GM12878 (cell line): Measurements from ENCODE around the gene ZNF684. TPM values are rescaled to one million over a fixed set of nuclear protein-coding genes. Genes with fewer than 3 reads are reported as not detected.

ENCODE experiments used
- ATAC-seq: fragments of 200-7000 bp; cut with Tn5 transposase; 3 replicates; pipeline ENCODE4 v1.9.1; 2020; ENCODE audit warnings: mild to moderate bottlenecking, moderate library complexity
- BruUV-seq: library from RNA; stranded (reverse); fragments of 400-500 nt; replicated peaks from 2 replicates; lab custom pipeline; 2021; lab: Mats Ljungman, UMichigan
- CTCF ChIA-PET: fragments of 300-600 bp; sonication (Branson Sonifier 250); formaldehyde crosslinking; extraction: SDS; loops from one replicate; lab custom pipeline; 2021; ENCODE audit warnings: inconsistent platforms; lab: Yijun Ruan, JAX
- POLR2A ChIA-PET: fragments of 350-600 bp; formaldehyde crosslinking; extraction: SDS; loops from one replicate; lab custom pipeline; 2021; ENCODE audit warnings: inconsistent platforms; lab: Charles Lee
- RAD21 ChIA-PET: fragments of 300-600 bp; sonication (Branson Sonifier 250); formaldehyde crosslinking; loops from one replicate; lab custom pipeline; 2023; ENCODE audit warnings: antibody characterized with exemption; ENCODE audit not compliant: unreplicated experiment; lab: Charles Lee
- SMC1A ChIA-PET: fragments of 300-600 bp; sonication (Branson Sonifier 250); formaldehyde crosslinking; loops from one replicate; lab custom pipeline; 2023; ENCODE audit not compliant: unreplicated experiment, uncharacterized antibody; lab: Charles Lee
- DNase-seq: peaks from one replicate; pipeline ENCODE4 v3.0.0-alpha.2; 2011; ENCODE audit warnings: low read depth, low spot score
- FAIRE-seq: peaks from 3 replicates; lab custom pipeline; 2011; peaks lifted over from hg19 to GRCh38; lab: Jason Lieb, UNC
- H2AFZ ChIP-seq: 2 replicates; pipeline ENCODE4 v1.6.0; 2011; ENCODE audit warnings: low read depth, low read length, control low read depth; ENCODE audit not compliant: control insufficient read depth
- H3K27ac ChIP-seq: 2 replicates; pipeline ENCODE4 v1.5.1; 2011; ENCODE audit warnings: control low read depth; ENCODE audit not compliant: control insufficient read depth, insufficient read depth
- H3K27me3 ChIP-seq, 2 experiments: replicated peaks in 1 of 2; 2 replicates each; pipeline versions ENCODE4 v1.6.0 to v1.6.1; 2011; ENCODE audit warnings: low read length in 1 of 2; ENCODE audit not compliant: control insufficient read depth in 2 of 2, insufficient read depth in 2 of 2
- H3K36me3 ChIP-seq, 2 experiments: 2 replicates each; pipeline ENCODE4 v1.5.1; 2011; ENCODE audit warnings: low read length in 1 of 2; ENCODE audit not compliant: control insufficient read depth in 2 of 2, insufficient read depth in 2 of 2
- H3K4me1 ChIP-seq: 2 replicates; pipeline ENCODE4 v1.6.1; 2011; ENCODE audit warnings: mild to moderate bottlenecking, low read length, moderate library complexity, mixed read lengths; ENCODE audit not compliant: control insufficient read depth, insufficient read depth
- H3K4me2 ChIP-seq: 2 replicates; pipeline ENCODE4 v1.6.0; 2011; ENCODE audit warnings: control low read depth; ENCODE audit not compliant: control insufficient read depth, insufficient read depth
- H3K4me3 ChIP-seq: fragments of 200-600 bp; sonication (generic); 2 replicates; pipeline ENCODE4 v1.5.1; 2016
- H3K79me2 ChIP-seq: 2 replicates; pipeline ENCODE4 v1.6.0; 2011; ENCODE audit warnings: low read length; ENCODE audit not compliant: control insufficient read depth, insufficient read depth
- H3K9ac ChIP-seq: 2 replicates; pipeline ENCODE4 v1.8.0; 2011; ENCODE audit warnings: low read length, control low read depth, mixed read lengths; ENCODE audit not compliant: control insufficient read depth, insufficient read depth
- H3K9me3 ChIP-seq: replicated peaks from 3 replicates; pipeline ENCODE4 v1.5.1; 2011; ENCODE audit warnings: mild to moderate bottlenecking, low read length; ENCODE audit not compliant: control insufficient read depth, insufficient read depth
- H4K20me1 ChIP-seq: 2 replicates; pipeline ENCODE4 v1.6.0; 2011; ENCODE audit not compliant: control insufficient read depth, insufficient read depth
- CHD1 ChIP-seq: IDR thresholded peaks from 2 replicates; pipeline ENCODE4 v1.6.1; 2012; ENCODE audit warnings: low read depth, low read length, improper control_type of control experiment
- MYC ChIP-seq: IDR thresholded peaks from 2 replicates; pipeline ENCODE4 v1.6.1; 2011; ENCODE audit warnings: mild to moderate bottlenecking, low read length, moderate library complexity, inconsistent platforms; ENCODE audit not compliant: insufficient read depth, insufficient replicate concordance, insufficient read length, severe bottlenecking
- SREBF2 ChIP-seq: IDR thresholded peaks from 2 replicates; pipeline ENCODE4 v1.6.1; 2012; ENCODE audit warnings: mild to moderate bottlenecking, low read length
- SUPT20H ChIP-seq: IDR thresholded peaks from 2 replicates; pipeline ENCODE4 v1.6.1; 2011; ENCODE audit warnings: low read depth, mild to moderate bottlenecking, low read length, moderate library complexity, borderline replicate concordance; ENCODE audit not compliant: control insufficient read depth
- WGBS: methylation state at CpG from one replicate; pipeline ENCODE4 v1.1.6; 2016; ENCODE audit warnings: low lambda C conversion rate; ENCODE audit not compliant: insufficient replicate concordance, insufficient coverage; ENCODE audit errors: missing lambda C conversion rate; 5-methylcytosine and 5-hydroxymethylcytosine counted together
- in situ Hi-C: fragments of 300-500 bp; cut with MboI; formaldehyde crosslinking; loops from 9 replicates; pipeline ENCODE4 v1.14.3; 2018; ENCODE audit warnings: mixed read lengths
- intact Hi-C: fragments of 100-400 bp; cut with micrococcal nuclease; formaldehyde crosslinking; loops from one replicate; pipeline ENCODE4 v1.14.2; 2022; ENCODE audit not compliant: unreplicated experiment
- polyA plus RNA-seq, 11 experiments: library from polyadenylated mRNA; depleted of rRNA in 4 of 11; unstranded in 6 of 11; stranded (reverse) in 5 of 11; fragments of >200 nt; fragmentation: Nextera tagmentation in 4 of 11; fragmentation: Illumina TruSeq in 1 of 11; extraction: Ambion mirVana in 4 of 11; extraction: Trizol in 1 of 11; gene quantifications; 1 replicate in 1 of 11; 2 replicates in 10 of 11; pipeline versions ENCODE4 v1.2.1 to v1.2.3, GENCODE V29; 2011 to 2016; ENCODE audit warnings: inconsistent platforms in 2 of 11, missing spikeins in 2 of 11, low read depth in 1 of 11
- total RNA-seq, 4 experiments: library from RNA; depleted of rRNA in 3 of 4; stranded (reverse); fragments of >200 nt in 3 of 4; fragmentation: Illumina TruSeq in 1 of 4; extraction: Trizol in 1 of 4; gene quantifications; 2 replicates each; pipeline versions ENCODE4 v1.2.1 to v1.2.3, GENCODE V29; 2013 to 2021
- TF ChIP-seq, protein P1 (sequence below): fragments of 450-650 bp; IDR thresholded peaks from 2 replicates; pipeline ENCODE4 v1.6.1; 2016; ENCODE audit warnings: mild to moderate bottlenecking, moderate library complexity, borderline replicate concordance
- TF ChIP-seq, protein P2 (sequence below): IDR thresholded peaks from 2 replicates; pipeline ENCODE4 v1.6.1; 2012; ENCODE audit warnings: low read length, inconsistent platforms
- TF ChIP-seq, protein P3 (sequence below): IDR thresholded peaks from 2 replicates; pipeline ENCODE4 v1.6.1; 2011; ENCODE audit warnings: low read depth, mild to moderate bottlenecking, low read length, moderate library complexity, borderline replicate concordance; ENCODE audit errors: extremely low read depth
- TF ChIP-seq, protein P4 (sequence below): fragments of 450-650 bp; IDR thresholded peaks from 2 replicates; pipeline ENCODE4 v1.6.1; 2017; ENCODE audit warnings: antibody characterized with exemption, mild to moderate bottlenecking, moderate library complexity

The ZNF684 gene
- total and polyA plus RNA-seq, 10 of the 15 experiments (the other 5 are each of a cell fraction or from before 2014, with no cell fraction given), result 3.8 to 6.8 (median 6.0) TPM

DNA sequence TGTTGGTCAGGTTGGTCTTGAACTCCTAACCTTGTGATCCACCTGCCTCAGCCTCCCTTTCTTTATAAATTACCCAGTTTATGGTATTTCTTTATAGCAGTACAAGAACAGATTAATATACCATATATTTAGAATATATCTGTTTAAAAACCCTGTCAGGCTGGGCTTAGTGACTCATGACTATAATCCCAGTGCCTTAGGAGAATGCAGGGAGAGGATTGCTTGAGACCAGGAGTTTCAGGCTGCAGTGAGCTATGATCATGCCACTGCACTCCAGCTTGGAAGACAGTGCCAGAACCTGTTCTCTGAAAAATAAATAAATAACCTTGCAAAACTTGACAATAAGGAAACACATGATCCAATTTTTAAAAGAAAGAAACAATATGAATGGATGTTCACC lies 43.9 kb downstream of the ZNF684 start (continued):
- TF ChIP-seq, protein P1, sequence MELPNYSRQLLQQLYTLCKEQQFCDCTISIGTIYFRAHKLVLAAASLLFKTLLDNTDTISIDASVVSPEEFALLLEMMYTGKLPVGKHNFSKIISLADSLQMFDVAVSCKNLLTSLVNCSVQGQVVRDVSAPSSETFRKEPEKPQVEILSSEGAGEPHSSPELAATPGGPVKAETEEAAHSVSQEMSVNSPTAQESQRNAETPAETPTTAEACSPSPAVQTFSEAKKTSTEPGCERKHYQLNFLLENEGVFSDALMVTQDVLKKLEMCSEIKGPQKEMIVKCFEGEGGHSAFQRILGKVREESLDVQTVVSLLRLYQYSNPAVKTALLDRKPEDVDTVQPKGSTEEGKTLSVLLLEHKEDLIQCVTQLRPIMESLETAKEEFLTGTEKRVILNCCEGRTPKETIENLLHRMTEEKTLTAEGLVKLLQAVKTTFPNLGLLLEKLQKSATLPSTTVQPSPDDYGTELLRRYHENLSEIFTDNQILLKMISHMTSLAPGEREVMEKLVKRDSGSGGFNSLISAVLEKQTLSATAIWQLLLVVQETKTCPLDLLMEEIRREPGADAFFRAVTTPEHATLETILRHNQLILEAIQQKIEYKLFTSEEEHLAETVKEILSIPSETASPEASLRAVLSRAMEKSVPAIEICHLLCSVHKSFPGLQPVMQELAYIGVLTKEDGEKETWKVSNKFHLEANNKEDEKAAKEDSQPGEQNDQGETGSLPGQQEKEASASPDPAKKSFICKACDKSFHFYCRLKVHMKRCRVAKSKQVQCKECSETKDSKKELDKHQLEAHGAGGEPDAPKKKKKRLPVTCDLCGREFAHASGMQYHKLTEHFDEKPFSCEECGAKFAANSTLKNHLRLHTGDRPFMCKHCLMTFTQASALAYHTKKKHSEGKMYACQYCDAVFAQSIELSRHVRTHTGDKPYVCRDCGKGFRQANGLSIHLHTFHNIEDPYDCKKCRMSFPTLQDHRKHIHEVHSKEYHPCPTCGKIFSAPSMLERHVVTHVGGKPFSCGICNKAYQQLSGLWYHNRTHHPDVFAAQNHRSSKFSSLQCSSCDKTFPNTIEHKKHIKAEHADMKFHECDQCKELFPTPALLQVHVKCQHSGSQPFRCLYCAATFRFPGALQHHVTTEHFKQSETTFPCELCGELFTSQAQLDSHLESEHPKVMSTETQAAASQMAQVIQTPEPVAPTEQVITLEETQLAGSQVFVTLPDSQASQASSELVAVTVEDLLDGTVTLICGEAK, result no peak

DNA sequence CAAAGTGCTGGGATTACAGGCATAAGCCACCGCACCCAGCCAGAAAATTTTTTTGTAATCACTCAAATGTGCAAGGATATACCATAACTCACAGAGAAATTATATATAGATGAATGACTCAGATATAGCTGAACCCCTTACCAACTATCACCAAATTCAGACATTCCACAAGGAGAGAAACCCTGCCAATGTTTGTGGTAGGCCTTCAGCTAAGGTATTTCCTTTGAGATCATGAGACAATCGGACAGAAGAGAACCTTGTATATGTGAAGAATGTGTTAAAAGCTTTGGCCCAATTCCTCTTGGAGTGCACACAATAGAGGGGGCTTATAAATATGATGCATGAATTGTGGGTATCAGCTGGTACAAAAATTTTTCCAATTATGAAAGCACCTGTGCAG lies 50.7 kb downstream of the ZNF684 start:
- intact Hi-C loops, result no loop called here
- 64% methylated on average over 2 of the region's 2 CpGs for WGBS
- no peak overlapping the region for H3K9ac ChIP-seq
- no peaks in the 10 kb centered on the region for H3K79me2 ChIP-seq
- no peak overlapping the region for H3K4me3 ChIP-seq
- in situ Hi-C loops, result no loop called here
- H3K27ac ChIP-seq, result no peak overlapping the region
- H3K4me2 ChIP-seq, result no peak overlapping the region
- ATAC-seq (no peak), DNase-seq (no peak), FAIRE-seq (no peak)
- ChIA-PET POLR2A (no interaction called here), CTCF (no interaction called here), SMC1A (interaction anchor here (1.5 kb wide), 1 partner anchor 50 kb away, joined by 3 read pairs; no protein-coding TSS in a partner anchor), RAD21 (no interaction called here)
- H3K36me3 ChIP-seq, result no peaks in the 10 kb centered on the region
- TF ChIP-seq, protein P2, sequence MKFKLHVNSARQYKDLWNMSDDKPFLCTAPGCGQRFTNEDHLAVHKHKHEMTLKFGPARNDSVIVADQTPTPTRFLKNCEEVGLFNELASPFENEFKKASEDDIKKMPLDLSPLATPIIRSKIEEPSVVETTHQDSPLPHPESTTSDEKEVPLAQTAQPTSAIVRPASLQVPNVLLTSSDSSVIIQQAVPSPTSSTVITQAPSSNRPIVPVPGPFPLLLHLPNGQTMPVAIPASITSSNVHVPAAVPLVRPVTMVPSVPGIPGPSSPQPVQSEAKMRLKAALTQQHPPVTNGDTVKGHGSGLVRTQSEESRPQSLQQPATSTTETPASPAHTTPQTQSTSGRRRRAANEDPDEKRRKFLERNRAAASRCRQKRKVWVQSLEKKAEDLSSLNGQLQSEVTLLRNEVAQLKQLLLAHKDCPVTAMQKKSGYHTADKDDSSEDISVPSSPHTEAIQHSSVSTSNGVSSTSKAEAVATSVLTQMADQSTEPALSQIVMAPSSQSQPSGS, result no peak
- TF ChIP-seq, protein P3, sequence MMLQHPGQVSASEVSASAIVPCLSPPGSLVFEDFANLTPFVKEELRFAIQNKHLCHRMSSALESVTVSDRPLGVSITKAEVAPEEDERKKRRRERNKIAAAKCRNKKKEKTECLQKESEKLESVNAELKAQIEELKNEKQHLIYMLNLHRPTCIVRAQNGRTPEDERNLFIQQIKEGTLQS, result no peak
- TF ChIP-seq SREBF2, result no peak
- no peak for TF ChIP-seq SUPT20H
- TF ChIP-seq, protein P4, sequence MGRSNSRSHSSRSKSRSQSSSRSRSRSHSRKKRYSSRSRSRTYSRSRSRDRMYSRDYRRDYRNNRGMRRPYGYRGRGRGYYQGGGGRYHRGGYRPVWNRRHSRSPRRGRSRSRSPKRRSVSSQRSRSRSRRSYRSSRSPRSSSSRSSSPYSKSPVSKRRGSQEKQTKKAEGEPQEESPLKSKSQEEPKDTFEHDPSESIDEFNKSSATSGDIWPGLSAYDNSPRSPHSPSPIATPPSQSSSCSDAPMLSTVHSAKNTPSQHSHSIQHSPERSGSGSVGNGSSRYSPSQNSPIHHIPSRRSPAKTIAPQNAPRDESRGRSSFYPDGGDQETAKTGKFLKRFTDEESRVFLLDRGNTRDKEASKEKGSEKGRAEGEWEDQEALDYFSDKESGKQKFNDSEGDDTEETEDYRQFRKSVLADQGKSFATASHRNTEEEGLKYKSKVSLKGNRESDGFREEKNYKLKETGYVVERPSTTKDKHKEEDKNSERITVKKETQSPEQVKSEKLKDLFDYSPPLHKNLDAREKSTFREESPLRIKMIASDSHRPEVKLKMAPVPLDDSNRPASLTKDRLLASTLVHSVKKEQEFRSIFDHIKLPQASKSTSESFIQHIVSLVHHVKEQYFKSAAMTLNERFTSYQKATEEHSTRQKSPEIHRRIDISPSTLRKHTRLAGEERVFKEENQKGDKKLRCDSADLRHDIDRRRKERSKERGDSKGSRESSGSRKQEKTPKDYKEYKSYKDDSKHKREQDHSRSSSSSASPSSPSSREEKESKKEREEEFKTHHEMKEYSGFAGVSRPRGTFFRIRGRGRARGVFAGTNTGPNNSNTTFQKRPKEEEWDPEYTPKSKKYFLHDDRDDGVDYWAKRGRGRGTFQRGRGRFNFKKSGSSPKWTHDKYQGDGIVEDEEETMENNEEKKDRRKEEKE, result no peak
- TF ChIP-seq CHD1, result no peak
- TF ChIP-seq MYC, result no peak
- no peaks in the 10 kb centered on the region for H4K20me1 ChIP-seq
- no peak overlapping the region for H2AFZ ChIP-seq
- no peaks in the 10 kb centered on the region for H3K4me1 ChIP-seq
- H3K27me3 ChIP-seq, result no peaks in the 10 kb centered on the region
- BruUV-seq, result no TSS peak
- no peaks in the 10 kb centered on the region for H3K9me3 ChIP-seq
